ENCODE results near the gene UQCRQ. TPM values are rescaled to one million over a fixed set of nuclear protein-coding genes. Genes with fewer than 3 reads are reported as not detected.
A peak's percentile ranks its signal among the peaks of the same experiment; 100 is the strongest.

UQCRQ gene
- total and polyA plus RNA-seq, 2 of the 13 experiments (the other 11 are each of a cell fraction or from before 2014, with no cell fraction given), result 257 to 575 TPM

DNA sequence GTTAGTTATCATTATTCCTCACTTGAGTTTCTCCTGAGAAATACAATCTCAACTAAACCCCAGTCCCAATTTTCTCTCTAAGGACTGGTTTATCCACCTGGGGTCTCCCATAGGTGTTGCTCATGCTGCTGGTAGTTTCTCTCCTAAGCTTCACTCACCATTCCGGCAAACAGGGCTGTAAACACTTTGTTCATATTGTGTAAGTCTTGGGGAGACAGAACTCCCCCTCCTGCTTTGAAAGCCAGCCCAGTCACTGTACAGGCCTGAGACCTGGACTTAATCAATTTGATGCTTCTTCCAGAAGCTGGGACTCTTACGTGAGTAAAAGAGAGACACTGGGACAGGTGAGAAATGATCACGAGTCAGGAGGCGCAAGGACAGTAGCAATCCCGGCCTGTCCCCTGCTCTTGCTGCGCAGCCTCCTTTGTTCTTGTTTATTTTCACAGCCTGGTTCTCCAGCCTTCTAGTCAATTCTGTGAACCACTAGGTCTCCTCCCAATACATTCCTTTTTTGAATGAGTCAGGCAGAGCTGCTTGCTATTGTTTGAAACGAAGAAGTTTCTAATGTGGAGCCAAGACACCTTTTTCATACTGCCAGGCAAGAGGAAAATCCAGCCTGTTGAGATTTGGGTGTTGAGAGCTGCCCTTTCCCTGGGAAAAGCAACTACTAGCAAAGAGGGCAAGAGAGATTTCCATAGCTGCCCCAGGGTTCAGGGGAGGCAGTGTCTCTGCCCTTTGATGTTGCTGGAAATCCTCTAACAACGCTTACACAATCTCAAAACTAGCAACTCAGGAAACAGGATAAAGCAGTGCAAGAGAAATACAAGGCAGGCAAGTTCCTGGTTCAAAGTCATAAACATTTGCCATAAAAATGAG lies 26.8 kb upstream of the UQCRQ start (continued):
- peak; percentile 47; the same call in 1 of the 2 replicates for TF ChIP-seq IRF9 (CRISPR knock-in tag; IDR thresholded peaks at IDR 0.05; ENCODE audit: borderline replicate concordance)
- TF ChIP-seq SCMH1 (CRISPR knock-in tag; IDR thresholded peaks at IDR 0.05; ENCODE audit: borderline replicate concordance), result no peak
- TF ChIP-seq MLX (CRISPR knock-in tag; IDR thresholded peaks at IDR 0.05), result peak; percentile 31; the same call in 1 of the 2 replicates
- peak; percentile 77 for TF ChIP-seq HNF4G (IDR thresholded peaks at IDR 0.05; ENCODE audit: borderline replicate concordance, low read depth, low read length)
- 0 out of 2 replicates have a peak, but pooled peaks have one; percentile 49 for TF ChIP-seq HNF4G (CRISPR knock-in tag; IDR thresholded peaks at IDR 0.05; ENCODE audit: borderline replicate concordance, low read depth)
- TF ChIP-seq, protein P1, sequence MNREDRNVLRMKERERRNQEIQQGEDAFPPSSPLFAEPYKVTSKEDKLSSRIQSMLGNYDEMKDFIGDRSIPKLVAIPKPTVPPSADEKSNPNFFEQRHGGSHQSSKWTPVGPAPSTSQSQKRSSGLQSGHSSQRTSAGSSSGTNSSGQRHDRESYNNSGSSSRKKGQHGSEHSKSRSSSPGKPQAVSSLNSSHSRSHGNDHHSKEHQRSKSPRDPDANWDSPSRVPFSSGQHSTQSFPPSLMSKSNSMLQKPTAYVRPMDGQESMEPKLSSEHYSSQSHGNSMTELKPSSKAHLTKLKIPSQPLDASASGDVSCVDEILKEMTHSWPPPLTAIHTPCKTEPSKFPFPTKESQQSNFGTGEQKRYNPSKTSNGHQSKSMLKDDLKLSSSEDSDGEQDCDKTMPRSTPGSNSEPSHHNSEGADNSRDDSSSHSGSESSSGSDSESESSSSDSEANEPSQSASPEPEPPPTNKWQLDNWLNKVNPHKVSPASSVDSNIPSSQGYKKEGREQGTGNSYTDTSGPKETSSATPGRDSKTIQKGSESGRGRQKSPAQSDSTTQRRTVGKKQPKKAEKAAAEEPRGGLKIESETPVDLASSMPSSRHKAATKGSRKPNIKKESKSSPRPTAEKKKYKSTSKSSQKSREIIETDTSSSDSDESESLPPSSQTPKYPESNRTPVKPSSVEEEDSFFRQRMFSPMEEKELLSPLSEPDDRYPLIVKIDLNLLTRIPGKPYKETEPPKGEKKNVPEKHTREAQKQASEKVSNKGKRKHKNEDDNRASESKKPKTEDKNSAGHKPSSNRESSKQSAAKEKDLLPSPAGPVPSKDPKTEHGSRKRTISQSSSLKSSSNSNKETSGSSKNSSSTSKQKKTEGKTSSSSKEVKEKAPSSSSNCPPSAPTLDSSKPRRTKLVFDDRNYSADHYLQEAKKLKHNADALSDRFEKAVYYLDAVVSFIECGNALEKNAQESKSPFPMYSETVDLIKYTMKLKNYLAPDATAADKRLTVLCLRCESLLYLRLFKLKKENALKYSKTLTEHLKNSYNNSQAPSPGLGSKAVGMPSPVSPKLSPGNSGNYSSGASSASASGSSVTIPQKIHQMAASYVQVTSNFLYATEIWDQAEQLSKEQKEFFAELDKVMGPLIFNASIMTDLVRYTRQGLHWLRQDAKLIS (CRISPR knock-in tag; IDR thresholded peaks at IDR 0.05), result peak; percentile 66; the same call in 1 of the 2 replicates
- TF ChIP-seq, protein P2, sequence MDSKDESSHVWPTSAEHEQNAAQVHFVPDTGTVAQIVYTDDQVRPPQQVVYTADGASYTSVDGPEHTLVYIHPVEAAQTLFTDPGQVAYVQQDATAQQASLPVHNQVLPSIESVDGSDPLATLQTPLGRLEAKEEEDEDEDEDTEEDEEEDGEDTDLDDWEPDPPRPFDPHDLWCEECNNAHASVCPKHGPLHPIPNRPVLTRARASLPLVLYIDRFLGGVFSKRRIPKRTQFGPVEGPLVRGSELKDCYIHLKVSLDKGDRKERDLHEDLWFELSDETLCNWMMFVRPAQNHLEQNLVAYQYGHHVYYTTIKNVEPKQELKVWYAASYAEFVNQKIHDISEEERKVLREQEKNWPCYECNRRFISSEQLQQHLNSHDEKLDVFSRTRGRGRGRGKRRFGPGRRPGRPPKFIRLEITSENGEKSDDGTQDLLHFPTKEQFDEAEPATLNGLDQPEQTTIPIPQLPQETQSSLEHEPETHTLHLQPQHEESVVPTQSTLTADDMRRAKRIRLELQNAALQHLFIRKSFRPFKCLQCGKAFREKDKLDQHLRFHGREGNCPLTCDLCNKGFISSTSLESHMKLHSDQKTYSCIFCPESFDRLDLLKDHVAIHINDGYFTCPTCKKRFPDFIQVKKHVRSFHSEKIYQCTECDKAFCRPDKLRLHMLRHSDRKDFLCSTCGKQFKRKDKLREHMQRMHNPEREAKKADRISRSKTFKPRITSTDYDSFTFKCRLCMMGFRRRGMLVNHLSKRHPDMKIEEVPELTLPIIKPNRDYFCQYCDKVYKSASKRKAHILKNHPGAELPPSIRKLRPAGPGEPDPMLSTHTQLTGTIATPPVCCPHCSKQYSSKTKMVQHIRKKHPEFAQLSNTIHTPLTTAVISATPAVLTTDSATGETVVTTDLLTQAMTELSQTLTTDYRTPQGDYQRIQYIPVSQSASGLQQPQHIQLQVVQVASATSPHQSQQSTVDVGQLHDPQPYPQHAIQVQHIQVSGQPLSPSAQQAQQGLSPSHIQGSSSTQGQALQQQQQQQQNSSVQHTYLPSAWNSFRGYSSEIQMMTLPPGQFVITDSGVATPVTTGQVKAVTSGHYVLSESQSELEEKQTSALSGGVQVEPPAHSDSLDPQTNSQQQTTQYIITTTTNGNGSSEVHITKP (CRISPR knock-in tag; IDR thresholded peaks at IDR 0.05; ENCODE audit: low read depth), result peak; percentile 38; the same call in 1 of the 2 replicates
- TF ChIP-seq ZNF414 (CRISPR knock-in tag; IDR thresholded peaks at IDR 0.05), result 0 out of 2 replicates have a peak, but pooled peaks have one; percentile 28
- TF ChIP-seq ZNF790 (CRISPR knock-in tag; IDR thresholded peaks at IDR 0.05; ENCODE audit: borderline replicate concordance), result 0 out of 2 replicates have a peak, but pooled peaks have one; percentile 32
- TF ChIP-seq THAP11 (CRISPR knock-in tag; IDR thresholded peaks at IDR 0.05), result peak; percentile 47; the same call in 1 of the 2 replicates
- TF ChIP-seq SP5 (CRISPR knock-in tag; IDR thresholded peaks at IDR 0.05; ENCODE audit: borderline replicate concordance, low read depth), result peak; percentile 3; the same call in 1 of the 2 replicates
- TF ChIP-seq ZNF644 (CRISPR knock-in tag; IDR thresholded peaks at IDR 0.05; ENCODE audit: low read depth), result 0 out of 2 replicates have a peak, but pooled peaks have one; percentile 53
- peak; percentile 41 for TF ChIP-seq CCAR2 (optimal IDR thresholded peaks at IDR 0.05; ENCODE audit: low read depth, low read length)
- peak; percentile 64 for TF ChIP-seq SALL1 (CRISPR knock-in tag; IDR thresholded peaks at IDR 0.05)
